K562 (cell line): ENCODE measurements around the gene PRODH. TPM values are rescaled to one million over a fixed set of nuclear protein-coding genes. Genes with fewer than 3 reads are reported as not detected.

Source experiments
- BMI1 ChIP-seq: fragments of 150-350 bp; IDR thresholded peaks from 2 replicates; pipeline ENCODE4 v1.6.1; 2014; ENCODE audit warnings: low read length
- CCNT2 ChIP-seq: IDR thresholded peaks from 2 replicates; pipeline ENCODE4 v1.6.1; 2011; ENCODE audit warnings: borderline replicate concordance, low read depth, mild to moderate bottlenecking, moderate library complexity, mixed read lengths, low read length; ENCODE audit not compliant: insufficient read length; ENCODE audit errors: extremely low read depth
- CGGBP1 ChIP-seq: fragments of 250-450 bp; sonication (Bioruptor Pico); IDR thresholded peaks from 2 replicates; pipeline ENCODE4 v1.9.0; 2021; ENCODE audit warnings: mild to moderate bottlenecking
- EGR1 ChIP-seq: fragments of 450-650 bp; conservative IDR thresholded peaks from 2 replicates; pipeline ENCODE4 v1.6.1; 2017; ENCODE audit warnings: mild to moderate bottlenecking
- EP300 ChIP-seq: IDR thresholded peaks from 2 replicates; pipeline ENCODE4 v1.6.1; 2012; ENCODE audit warnings: low read length, improper control_type of control experiment
- FIP1L1 ChIP-seq: fragments of 200-400 bp; formaldehyde crosslinking; IDR thresholded peaks from 2 replicates; pipeline ENCODE4 v1.6.1; 2018; ENCODE audit warnings: mild to moderate bottlenecking, low read depth, low read length; ENCODE audit not compliant: poor library complexity, severe bottlenecking
- GABPA ChIP-seq: fragments of 200-800 bp; sonication (Bioruptor generic); conservative IDR thresholded peaks from 2 replicates; pipeline ENCODE4 v1.6.1; 2016; ENCODE audit warnings: low read depth, missing genetic modification characterization, missing compliant biosample characterization
- GATAD2A ChIP-seq: fragments of 450-650 bp; IDR thresholded peaks from 2 replicates; pipeline ENCODE4 v1.6.1; 2017
- HLTF ChIP-seq: fragments of 450-650 bp; IDR thresholded peaks from 2 replicates; pipeline ENCODE4 v1.6.1; 2016
- KAT7 ChIP-seq: sonication (generic); formaldehyde crosslinking; IDR thresholded peaks from 2 replicates; pipeline ENCODE4 v1.8.0; 2022; ENCODE audit warnings: missing genetic modification reagents, mild to moderate bottlenecking, borderline replicate concordance
- LEF1 ChIP-seq: fragments of 450-650 bp; IDR thresholded peaks from 2 replicates; pipeline ENCODE4 v1.6.1; 2016; ENCODE audit warnings: mild to moderate bottlenecking
- MTF1 ChIP-seq: fragments of 250-450 bp; sonication (Bioruptor Pico); IDR thresholded peaks from 2 replicates; pipeline ENCODE4 v1.9.0; 2021; ENCODE audit warnings: moderate library complexity, mild to moderate bottlenecking, inconsistent platforms, borderline replicate concordance
- NR1H2 ChIP-seq: sonication (generic); formaldehyde crosslinking; IDR thresholded peaks from 2 replicates; pipeline ENCODE4 v1.4.0; 2020; ENCODE audit warnings: mild to moderate bottlenecking, missing genetic modification reagents
- RAD21 ChIP-seq, 2 experiments: fragments of 250-450 bp in 1 of 2; fragments of 450-650 bp in 1 of 2; sonication (Bioruptor Pico) in 1 of 2; formaldehyde crosslinking in 1 of 2; IDR thresholded peaks in 1 of 2; conservative IDR thresholded peaks in 1 of 2; 2 replicates each; pipeline versions ENCODE4 v1.4.0 to v1.8.0; 2020 to 2022; ENCODE audit warnings: mild to moderate bottlenecking in 2 of 2, moderate library complexity in 1 of 2
- RBFOX2 ChIP-seq: fragments of 200-400 bp; formaldehyde crosslinking; IDR thresholded peaks from 2 replicates; pipeline ENCODE4 v1.6.1; 2017; ENCODE audit warnings: low read depth, mild to moderate bottlenecking, low read length, moderate library complexity
- RBM17 ChIP-seq: fragments of 200-400 bp; formaldehyde crosslinking; IDR thresholded peaks from 2 replicates; pipeline ENCODE4 v1.6.1; 2017; ENCODE audit warnings: low read depth, mild to moderate bottlenecking, low read length, borderline replicate concordance
- SNRNP70 ChIP-seq: fragments of 200-400 bp; formaldehyde crosslinking; optimal IDR thresholded peaks from 2 replicates; pipeline ENCODE3; 2017; ENCODE audit warnings: low read depth, low read length
- STAG1 ChIP-seq: sonication (generic); formaldehyde crosslinking; IDR thresholded peaks from 2 replicates; pipeline ENCODE4 v1.5.0; 2020; ENCODE audit warnings: missing genetic modification reagents, borderline replicate concordance
- VEZF1 ChIP-seq: fragments of 200-800 bp; sonication (Bioruptor generic); IDR thresholded peaks from 2 replicates; pipeline ENCODE4 v1.6.1; 2017; ENCODE audit warnings: missing genetic modification characterization, missing compliant biosample characterization
- ZBTB5 ChIP-seq: fragments of 450-650 bp; IDR thresholded peaks from 2 replicates; pipeline ENCODE4 v1.6.1; 2017; ENCODE audit warnings: antibody characterized with exemption
- ZFP36 ChIP-seq: fragments of 150-350 bp; IDR thresholded peaks from 2 replicates; pipeline ENCODE4 v1.6.1; 2018; ENCODE audit warnings: low read length, low read depth; ENCODE audit not compliant: partially characterized antibody
- ZFX ChIP-seq: sonication (generic); formaldehyde crosslinking; IDR thresholded peaks from 2 replicates; pipeline ENCODE4 v1.8.0; 2022; ENCODE audit warnings: mild to moderate bottlenecking, missing genetic modification reagents, moderate library complexity
- ZKSCAN1 ChIP-seq: fragments of 150-350 bp; IDR thresholded peaks from 2 replicates; pipeline ENCODE4 v1.6.1; 2016; ENCODE audit warnings: low read depth, low read length
- ZNF239 ChIP-seq: fragments of 250-450 bp; sonication (Bioruptor Pico); IDR thresholded peaks from 2 replicates; pipeline ENCODE4 v1.4.0; 2020; ENCODE audit warnings: mild to moderate bottlenecking
- ZNF263 ChIP-seq: sonication (generic); formaldehyde crosslinking; IDR thresholded peaks from 2 replicates; pipeline ENCODE4 v1.8.0; 2022; ENCODE audit warnings: mild to moderate bottlenecking, missing genetic modification reagents, borderline replicate concordance
- ZNF717 ChIP-seq: fragments of 250-450 bp; sonication (Bioruptor Pico); IDR thresholded peaks from 2 replicates; pipeline ENCODE4 v1.5.0; 2021
- ZNF780A ChIP-seq: fragments of 250-450 bp; sonication (Bioruptor Pico); IDR thresholded peaks from 2 replicates; pipeline ENCODE4 v1.5.0; 2021; ENCODE audit warnings: mild to moderate bottlenecking
- ZNF785 ChIP-seq: fragments of 250-450 bp; sonication (Bioruptor Pico); IDR thresholded peaks from 2 replicates; pipeline ENCODE4 v1.4.0; 2020; ENCODE audit warnings: mild to moderate bottlenecking
- polyA plus RNA-seq, 8 experiments: library from polyadenylated mRNA; depleted of rRNA in 4 of 8; stranded (reverse) in 5 of 8; unstranded in 3 of 8; fragments of >200 nt; fragmentation: Nextera tagmentation in 2 of 8; fragmentation: Illumina TruSeq in 1 of 8; extraction: Ambion mirVana in 2 of 8; extraction: Trizol in 1 of 8; gene quantifications; 2 replicates each; pipeline versions ENCODE4 v1.2.1 to v1.2.3, GENCODE V29; 2011 to 2014; ENCODE audit warnings: inconsistent platforms in 1 of 8, missing spikeins in 1 of 8
- total RNA-seq, 7 experiments: library from RNA; depleted of rRNA in 6 of 7; stranded (reverse); fragments of >200 nt in 6 of 7; fragmentation: Illumina TruSeq in 2 of 7; extraction: Trizol in 2 of 7; gene quantifications; 2 replicates each; pipeline versions ENCODE4 v1.2.1 to v1.2.3, GENCODE V29; 2011 to 2021; ENCODE audit warnings: low replicate concordance in 1 of 7

PRODH gene
- total and polyA plus RNA-seq, 9 of the 15 experiments (the other 6 are each of a cell fraction or from before 2014, with no cell fraction given): 0.07 to 0.11 TPM; not detected in 7

- no peak for TF ChIP-seq ZNF717 (CRISPR knock-in tag)
- no peak for TF ChIP-seq ZFP36
- no peak for TF ChIP-seq GATAD2A
- no peak for TF ChIP-seq SNRNP70
- 0 out of 2 replicates have a peak, but pooled peaks have one; percentile 14 for TF ChIP-seq EGR1
- TF ChIP-seq ZNF239: no peak
- no peak for TF ChIP-seq KAT7 (CRISPR knock-in tag)
- no peak for TF ChIP-seq ZNF785 (CRISPR knock-in tag)
- TF ChIP-seq FIP1L1: no peak
- no peak for TF ChIP-seq ZBTB5
- no peak for TF ChIP-seq CCNT2
- TF ChIP-seq ZFX (CRISPR knock-in tag): no peak; the same call in 1 of the 2 replicates
- peak; percentile 91; the same call in 1 of the 2 replicates for TF ChIP-seq NR1H2 (CRISPR knock-in tag)
- TF ChIP-seq ZNF263: peak; percentile 83
- TF ChIP-seq BMI1: no peak
- no peak for TF ChIP-seq VEZF1
- no peak for TF ChIP-seq CGGBP1
- no peak for TF ChIP-seq ZNF780A
- no peak for TF ChIP-seq RAD21 (CRISPR knock-in tag; conservative IDR thresholded peaks at IDR 0.05 in 1 of 2, IDR thresholded peaks at IDR 0.05 in 1 of 2)
- TF ChIP-seq MTF1 (CRISPR knock-in tag): no peak
- TF ChIP-seq ZKSCAN1: no peak
- TF ChIP-seq RBFOX2: no peak
- no peak for TF ChIP-seq HLTF
- no peak for TF ChIP-seq LEF1
- no peak for TF ChIP-seq EP300
- no peak for TF ChIP-seq GABPA (tag)
- TF ChIP-seq STAG1 (CRISPR knock-in tag): peak; percentile 75
- no peak for TF ChIP-seq RBM17
These were observed 32.1 kb upstream of the PRODH start (continued) for GRCh38 chr22:18968011-18968749.
